ENCODE results near the gene COMP.

GRCh38 chr19:18771328-18772242 is 19.5 kb downstream of the COMP start:
- no peak for TF ChIP-seq CTCF (IDR thresholded peaks at IDR 0.05)
- no peak for TF ChIP-seq POLR2A (IDR thresholded peaks at IDR 0.05)
